Liver (tissue), 3 donors: Measurements from ENCODE around the gene PNN.

ENCODE experiments used
- REST ChIP-seq: IDR thresholded peaks from 2 replicates; pipeline ENCODE4 v1.6.1; 2016; ENCODE audit warnings: antibody characterized with exemption, mild to moderate bottlenecking
- TAF1 ChIP-seq: conservative IDR thresholded peaks from 2 replicates; pipeline ENCODE4 v1.6.1; 2016; ENCODE audit warnings: antibody characterized with exemption, mild to moderate bottlenecking
- TF ChIP-seq, protein P1 (sequence below): fragments of 150-350 bp; IDR thresholded peaks from 2 replicates; pipeline ENCODE4 v1.5.1; 2017; ENCODE audit warnings: improper control_type of control experiment, low read depth, low read length; ENCODE audit not compliant: missing input control
- donor health status: healthy.
- donor health status: healthy.

GRCh38 chr14:39140170-39140569 lies 34.9 kb upstream of the PNN start:
- TF ChIP-seq, protein P1, sequence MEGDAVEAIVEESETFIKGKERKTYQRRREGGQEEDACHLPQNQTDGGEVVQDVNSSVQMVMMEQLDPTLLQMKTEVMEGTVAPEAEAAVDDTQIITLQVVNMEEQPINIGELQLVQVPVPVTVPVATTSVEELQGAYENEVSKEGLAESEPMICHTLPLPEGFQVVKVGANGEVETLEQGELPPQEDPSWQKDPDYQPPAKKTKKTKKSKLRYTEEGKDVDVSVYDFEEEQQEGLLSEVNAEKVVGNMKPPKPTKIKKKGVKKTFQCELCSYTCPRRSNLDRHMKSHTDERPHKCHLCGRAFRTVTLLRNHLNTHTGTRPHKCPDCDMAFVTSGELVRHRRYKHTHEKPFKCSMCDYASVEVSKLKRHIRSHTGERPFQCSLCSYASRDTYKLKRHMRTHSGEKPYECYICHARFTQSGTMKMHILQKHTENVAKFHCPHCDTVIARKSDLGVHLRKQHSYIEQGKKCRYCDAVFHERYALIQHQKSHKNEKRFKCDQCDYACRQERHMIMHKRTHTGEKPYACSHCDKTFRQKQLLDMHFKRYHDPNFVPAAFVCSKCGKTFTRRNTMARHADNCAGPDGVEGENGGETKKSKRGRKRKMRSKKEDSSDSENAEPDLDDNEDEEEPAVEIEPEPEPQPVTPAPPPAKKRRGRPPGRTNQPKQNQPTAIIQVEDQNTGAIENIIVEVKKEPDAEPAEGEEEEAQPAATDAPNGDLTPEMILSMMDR: no peak
- no peak for TF ChIP-seq REST
- no peak for TF ChIP-seq TAF1
